GM12878 (cell line): ENCODE measurements around the gene HSD17B1.

Experiments used
- CEBPB ChIP-seq, 2 experiments: fragments of 150-350 bp in 1 of 2; IDR thresholded peaks; 2 replicates each; pipeline ENCODE4 v1.6.1; 2012 to 2014; ENCODE audit warnings: low read depth in 2 of 2, low read length in 2 of 2, borderline replicate concordance in 1 of 2, inconsistent platforms in 1 of 2
- CREB1 ChIP-seq: IDR thresholded peaks from 2 replicates; pipeline ENCODE4 v1.6.1; 2012; ENCODE audit warnings: low read depth, mild to moderate bottlenecking, inconsistent platforms
- CREM ChIP-seq: IDR thresholded peaks from 2 replicates; pipeline ENCODE4 v1.6.1; 2014; ENCODE audit warnings: antibody characterized with exemption, low read depth
- CTCF ChIP-seq, 3 experiments: IDR thresholded peaks in 2 of 3; conservative IDR thresholded peaks in 1 of 3; 2 replicates each; pipeline ENCODE4 v1.5.1; 2011; ENCODE audit warnings: low read depth in 3 of 3, low read length in 3 of 3, mild to moderate bottlenecking in 3 of 3, control low read depth in 2 of 3, moderate library complexity in 2 of 3, inconsistent platforms in 1 of 3, mixed read lengths in 1 of 3; ENCODE audit not compliant: control insufficient read depth in 2 of 3, insufficient read depth in 1 of 3; ENCODE audit errors: extremely low read depth in 1 of 3
- EP300 ChIP-seq, 2 experiments: fragments of 150-350 bp in 1 of 2; IDR thresholded peaks; 2 replicates each; pipeline ENCODE4 v1.6.1; 2011 to 2012; ENCODE audit warnings: low read depth in 2 of 2, low read length in 2 of 2, borderline replicate concordance in 1 of 2, improper control_type of control experiment in 1 of 2, inconsistent platforms in 1 of 2; ENCODE audit not compliant: control insufficient read depth in 1 of 2
- FOS ChIP-seq: IDR thresholded peaks from 3 replicates; pipeline ENCODE4 v1.6.1; 2011; ENCODE audit warnings: borderline replicate concordance; ENCODE audit not compliant: insufficient read length; ENCODE audit errors: extremely low read depth
- MTA3 ChIP-seq: IDR thresholded peaks from 2 replicates; pipeline ENCODE4 v1.6.1; 2012; ENCODE audit warnings: low read length, inconsistent platforms, borderline replicate concordance
- POLR2A ChIP-seq: IDR thresholded peaks from 2 replicates; pipeline ENCODE4 v1.6.1; 2011; ENCODE audit warnings: low read depth, mild to moderate bottlenecking, low read length
- POLR2AphosphoS5 ChIP-seq: IDR thresholded peaks from 2 replicates; pipeline ENCODE4 v1.6.1; 2011; ENCODE audit warnings: mild to moderate bottlenecking, low read length, inconsistent platforms
- PRDM15 ChIP-seq: fragments of 450-650 bp; formaldehyde crosslinking; IDR thresholded peaks from 2 replicates; pipeline ENCODE4 v1.4.0; 2020; ENCODE audit warnings: mild to moderate bottlenecking, moderate library complexity
- SMAD1 ChIP-seq: fragments of 450-650 bp; IDR thresholded peaks from 2 replicates; pipeline ENCODE4 v1.6.1; 2018; ENCODE audit warnings: mild to moderate bottlenecking, low read depth; ENCODE audit not compliant: partially characterized antibody
- TARDBP ChIP-seq: IDR thresholded peaks from 2 replicates; pipeline ENCODE4 v1.6.1; 2016; ENCODE audit warnings: borderline replicate concordance
- USF1 ChIP-seq: IDR thresholded peaks from 2 replicates; pipeline ENCODE4 v1.6.1; 2011; ENCODE audit warnings: borderline replicate concordance, low read depth, mild to moderate bottlenecking, moderate library complexity, mixed read lengths, low read length; ENCODE audit not compliant: insufficient read depth; ENCODE audit errors: extremely low read length
- ZNF622 ChIP-seq: fragments of 450-650 bp; IDR thresholded peaks from 2 replicates; pipeline ENCODE4 v1.6.1; 2017; ENCODE audit warnings: mild to moderate bottlenecking, inconsistent platforms

- no peak for TF ChIP-seq POLR2A
- TF ChIP-seq MTA3, result no peak
- TF ChIP-seq CTCF (IDR thresholded peaks at IDR 0.05 in 2 of 3, conservative IDR thresholded peaks at IDR 0.05 in 1 of 3; ENCODE audit: control insufficient read depth in 2 of 3, extremely low read depth in 1 of 3, insufficient read depth in 1 of 3, low read depth in 3 of 3, low read length in 3 of 3), result no peak
- TF ChIP-seq ZNF622, result no peak
- no peak for TF ChIP-seq USF1
- TF ChIP-seq FOS, result no peak
- TF ChIP-seq SMAD1, result no peak
- no peak for TF ChIP-seq CEBPB (IDR thresholded peaks at IDR 0.05; ENCODE audit: borderline replicate concordance in 1 of 2, low read depth in 2 of 2, low read length in 2 of 2)
- TF ChIP-seq TARDBP, result no peak
- no peak for TF ChIP-seq POLR2AphosphoS5
- TF ChIP-seq CREM, result no peak
- TF ChIP-seq PRDM15 (CRISPR knock-in tag), result no peak
- TF ChIP-seq EP300 (IDR thresholded peaks at IDR 0.05; ENCODE audit: borderline replicate concordance in 1 of 2, control insufficient read depth in 1 of 2, low read depth in 2 of 2, low read length in 2 of 2), result no peak
- no peak for TF ChIP-seq CREB1
These were observed 3.5 kb upstream of the HSD17B1 start for GRCh38 chr17:42548993-42549755.
